GM12873 (cell line): ENCODE data around the gene PP2D1.

Source experiments
- CTCF ChIP-seq: IDR thresholded peaks from 2 replicates; pipeline ENCODE4 v1.5.1; 2012; ENCODE audit warnings: low read depth, mild to moderate bottlenecking, moderate library complexity, low read length, control low read depth; ENCODE audit not compliant: insufficient read depth; ENCODE audit errors: missing control alignments

PP2D1 gene

GRCh38 chr3:20022954-20023622 is 11.0 kb upstream of the PP2D1 start:
- no peak for TF ChIP-seq CTCF

DNA sequence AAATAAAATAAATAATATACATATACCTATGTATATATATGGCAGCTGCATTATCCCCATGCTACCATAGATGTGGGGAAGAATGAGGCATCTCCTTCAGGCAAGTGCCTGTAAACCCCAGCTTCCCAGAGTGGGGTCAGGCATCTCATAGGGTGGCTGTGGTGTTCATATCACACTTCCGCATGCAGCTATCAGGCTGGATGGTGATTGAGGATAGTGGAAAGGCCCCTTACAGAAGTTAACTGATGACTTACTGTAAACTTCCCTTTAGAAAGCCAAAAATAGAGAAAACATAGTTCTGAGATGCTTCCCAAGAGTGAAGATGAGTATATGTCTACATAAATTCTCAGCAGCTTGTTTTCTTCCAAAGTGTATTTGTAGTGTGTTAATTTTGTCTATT is 3.5 kb upstream of the PP2D1 start:
- no peak for TF ChIP-seq CTCF

GRCh38 chr3:20013396-20013795 is 1.3 kb upstream of the PP2D1 start:
- TF ChIP-seq CTCF = no peak

DNA sequence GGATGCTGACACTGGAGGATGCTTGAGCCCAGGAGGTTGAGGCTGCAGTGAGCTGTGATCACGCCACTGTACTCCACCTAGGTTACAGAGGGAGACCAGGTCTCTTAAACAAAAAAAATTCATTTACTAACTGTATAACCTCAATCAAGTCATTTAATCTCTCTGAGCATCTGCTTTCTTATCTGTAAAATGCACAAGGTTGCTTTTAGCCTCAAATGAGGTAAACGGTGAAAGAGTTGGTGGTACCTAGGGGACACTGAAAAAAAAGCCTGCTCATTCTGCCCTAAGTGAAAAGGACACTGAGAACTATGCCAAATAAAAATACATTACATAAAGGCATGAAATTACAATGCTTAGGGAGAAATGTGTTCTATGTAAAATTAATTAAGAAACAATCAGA is 3.4 kb downstream of the PP2D1 start:
- TF ChIP-seq CTCF = no peak

DNA sequence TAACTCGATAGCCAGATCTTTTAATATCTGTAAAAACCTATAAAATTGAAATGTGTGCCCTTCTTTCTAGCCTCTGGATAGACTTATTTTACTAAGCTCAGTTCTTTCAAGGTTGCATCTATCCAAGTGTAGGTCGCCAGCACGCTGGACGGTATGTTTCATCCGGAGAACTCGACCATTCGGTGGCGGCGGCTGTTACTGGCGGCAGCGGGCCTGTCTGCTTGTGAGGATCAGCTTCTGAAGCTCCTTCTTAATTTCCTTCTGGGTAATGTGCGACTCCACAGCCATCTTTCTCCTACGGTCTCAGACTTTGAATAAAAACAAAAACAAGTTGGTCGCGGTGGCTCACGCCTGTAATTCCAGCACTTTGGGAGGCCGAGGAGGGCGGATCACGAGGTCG is 4.1 kb downstream of the PP2D1 start:
- TF ChIP-seq CTCF = no peak

GRCh38 chr3:20001932-20002331 is 10.1 kb downstream of the PP2D1 start:
- TF ChIP-seq CTCF = no peak

DNA sequence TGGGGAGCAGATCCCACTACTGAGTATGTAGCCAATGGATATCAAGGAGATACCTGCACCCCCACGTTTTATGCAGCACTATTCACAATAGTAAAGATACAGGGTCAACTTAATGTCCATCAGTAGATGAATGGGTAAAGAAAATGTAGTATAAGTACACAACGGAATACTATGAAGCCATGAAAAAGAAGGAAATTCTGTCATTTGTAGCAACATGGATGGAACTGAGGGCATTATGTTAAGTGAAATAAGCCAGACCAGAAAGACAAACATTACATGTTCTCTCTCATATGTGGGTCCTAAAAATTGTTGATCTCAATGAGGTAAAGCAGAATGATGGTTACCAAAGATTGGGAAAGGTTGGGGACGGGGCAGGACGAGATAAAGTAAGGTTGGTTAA is 14.6 kb downstream of the PP2D1 start:
- TF ChIP-seq CTCF = no peak
